ENCODE measurements around the gene TMEM179. TPM values are rescaled to one million over a fixed set of nuclear protein-coding genes. Genes with fewer than 3 reads are reported as not detected.

TMEM179 gene
- total RNA-seq, 1 experiment from 2014 or later, result 3.4 TPM

- POLR2A ChIA-PET, result no interaction called here
Measured at GRCh38 chr14:104568620-104569019, 36.0 kb downstream of the TMEM179 start.

GRCh38 chr14:104567957-104568225, 36.7 kb downstream of the TMEM179 start:
- in situ Hi-C loops (cut with HindIII; ENCODE audit: low pct_unique_long_range_greater_than_20kb, low sequenced_read_pairs) (no loop called here), intact Hi-C loops (cut with micrococcal nuclease; ENCODE audit: unreplicated experiment) (loop anchor here (10.0 kb wide), 1 partner anchor 493 kb away; no protein-coding TSS in a partner anchor)
- H3K36me3 ChIP-seq (ENCODE audit: control insufficient read depth, insufficient read depth, low read length), result no peaks in the 10 kb centered on the region
- BruUV-seq (replicated peaks), result no TSS peak
- H3K27ac ChIP-seq (ENCODE audit: low read length), result no peak overlapping the region
- no peak overlapping the region for H3K4me3 ChIP-seq (ENCODE audit: low read depth in 2 of 2, low read length in 2 of 2)
- TF ChIP-seq POLR2AphosphoS5 (IDR thresholded peaks at IDR 0.05; ENCODE audit: low read depth, low read length) (no peak), TCF7L2 (IDR thresholded peaks at IDR 0.05; ENCODE audit: low read depth, low read length) (no peak), CTCF (IDR thresholded peaks at IDR 0.05) (no peak), REST (IDR thresholded peaks at IDR 0.05; ENCODE audit: insufficient read depth in 1 of 2, low read depth in 2 of 2, low read length in 1 of 2) (no peak), SIN3A (IDR thresholded peaks at IDR 0.05; ENCODE audit: borderline replicate concordance, insufficient read depth, low read depth, low read length) (no peak)
- ChIA-PET CTCF (no interaction called here), POLR2A (no interaction called here)
- no peaks in the 10 kb centered on the region for H3K9me3 ChIP-seq (ENCODE audit: control insufficient read depth, insufficient read depth, low read depth, low read length)
- peaks cover 6% of the 10 kb centered on the region; the same call in 1 of the 2 replicates for H3K4me1 ChIP-seq (ENCODE audit: control insufficient read depth, insufficient read depth, low read length)
- no peaks in the 10 kb centered on the region for H3K27me3 ChIP-seq (ENCODE audit: control insufficient read depth, insufficient read depth, low read length)
- DNase-seq (ENCODE audit: low read depth, low spot score) (no peak), ATAC-seq (no peak)

More at GRCh38 chr14:104568620-104569019, 36.0 kb downstream of the TMEM179 start:
- intact Hi-C loops (cut with micrococcal nuclease; ENCODE audit: unreplicated experiment), result loop anchor here (10.0 kb wide), 1 partner anchor 494 kb away; no protein-coding TSS in a partner anchor
- no TSS peak for BruUV-seq (replicated peaks)
- H3K4me1 ChIP-seq (ENCODE audit: control insufficient read depth, insufficient read depth, low read length), result peaks cover 4% of the 10 kb centered on the region; the same call in 1 of the 2 replicates
- no peaks in the 10 kb centered on the region for H3K27me3 ChIP-seq (ENCODE audit: control insufficient read depth, insufficient read depth, low read length)
- H3K9me3 ChIP-seq (ENCODE audit: control insufficient read depth, insufficient read depth, low read depth, low read length), result no peaks in the 10 kb centered on the region
- in situ Hi-C loops (cut with HindIII; ENCODE audit: low pct_unique_long_range_greater_than_20kb, low sequenced_read_pairs), result no loop called here
- DNase-seq (ENCODE audit: low read depth, low spot score), result no peak
- ATAC-seq, result no peak
- no peak overlapping the region for H3K4me3 ChIP-seq (ENCODE audit: low read depth in 2 of 2, low read length in 2 of 2)
- H3K27ac ChIP-seq (ENCODE audit: low read length), result no peak overlapping the region
- H3K36me3 ChIP-seq (ENCODE audit: control insufficient read depth, insufficient read depth, low read length), result no peaks in the 10 kb centered on the region
- TF ChIP-seq POLR2AphosphoS5 (IDR thresholded peaks at IDR 0.05; ENCODE audit: low read depth, low read length), result no peak
- no peak for TF ChIP-seq REST (IDR thresholded peaks at IDR 0.05; ENCODE audit: insufficient read depth in 1 of 2, low read depth in 2 of 2, low read length in 1 of 2)
- no peak for TF ChIP-seq CTCF (IDR thresholded peaks at IDR 0.05)
- TF ChIP-seq TCF7L2 (IDR thresholded peaks at IDR 0.05; ENCODE audit: low read depth, low read length), result no peak
- TF ChIP-seq SIN3A (IDR thresholded peaks at IDR 0.05; ENCODE audit: borderline replicate concordance, insufficient read depth, low read depth, low read length), result no peak
- CTCF ChIA-PET, result no interaction called here
